GM19328 (cell line): ENCODE data around the gene CBFA2T3.
"Not testable (repeated sequence)": the region's sequence is repeated elsewhere in the genome, so short reads cannot be mapped to it uniquely, and the experiment has no call there.

ENCODE experiments used
- ATAC-seq: cut with Tn5 transposase; IDR thresholded peaks from one replicate; pipeline ENCODE4 v1.9.1; 2021; ENCODE audit warnings: mild to moderate bottlenecking, moderate library complexity; ENCODE audit not compliant: unreplicated experiment

The CBFA2T3 gene

GRCh38 chr16:89013111-89013510 lies 36.1 kb upstream of the CBFA2T3 start:
- no peak for ATAC-seq

GRCh38 chr16:89012622-89012995 lies 35.6 kb upstream of the CBFA2T3 start:
- no peak for ATAC-seq

DNA sequence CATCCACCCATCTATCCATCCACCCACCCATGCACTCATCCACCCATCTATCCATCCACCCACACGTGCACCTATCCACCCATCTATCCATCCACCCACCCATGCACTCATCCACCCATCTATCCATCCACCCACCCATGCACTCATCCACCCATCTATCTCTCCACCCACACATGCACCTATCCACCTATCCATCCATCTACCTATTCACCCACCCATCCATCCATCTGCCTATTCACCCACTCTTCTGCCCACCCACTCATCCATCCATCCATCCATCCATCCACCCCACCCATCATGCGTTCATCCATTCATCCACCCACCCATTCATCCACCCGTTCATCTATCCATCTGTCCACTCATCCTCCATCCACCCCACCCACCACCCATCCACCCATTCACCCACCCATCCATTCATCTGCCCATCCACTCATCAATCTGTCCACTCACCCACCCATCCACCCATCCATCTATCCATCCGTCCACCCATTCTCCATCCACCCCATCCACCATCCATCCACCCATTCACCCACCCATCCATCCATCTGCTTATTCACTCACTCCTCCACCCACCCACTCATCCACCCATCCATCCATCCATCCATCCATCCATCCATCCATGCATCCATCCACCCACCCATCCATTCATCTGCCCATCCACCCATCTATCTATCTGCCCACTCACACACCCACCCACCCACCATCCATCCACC lies 35.1 kb upstream of the CBFA2T3 start:
- no peak for ATAC-seq

- ATAC-seq = no peak
Observed at GRCh38 chr16:89010210-89010925, 33.4 kb upstream of the CBFA2T3 start.

GRCh38 chr16:89009343-89010209 lies 32.6 kb upstream of the CBFA2T3 start:
- no peak for ATAC-seq

DNA sequence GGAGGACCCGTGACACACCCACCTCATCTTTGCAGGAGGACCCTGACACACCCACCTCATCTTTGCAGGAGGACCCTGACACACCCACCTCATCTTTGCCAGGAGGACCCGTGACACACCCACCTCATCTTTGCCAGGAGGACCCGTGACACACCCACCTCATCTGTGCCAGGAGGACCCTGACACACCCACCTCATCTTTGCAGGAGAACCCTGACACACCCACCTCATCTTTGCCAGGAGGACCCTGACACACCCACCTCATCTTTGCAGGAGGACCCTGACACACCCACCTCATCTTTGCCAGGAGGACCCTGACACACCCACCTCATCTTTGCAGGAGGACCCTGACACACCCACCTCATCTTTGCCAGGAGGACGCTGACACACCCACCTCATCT lies 31.8 kb upstream of the CBFA2T3 start:
- ATAC-seq = not testable (repeated sequence)

GRCh38 chr16:89007371-89008249 lies 30.6 kb upstream of the CBFA2T3 start:
- no peak for ATAC-seq

GRCh38 chr16:89006036-89006752 lies 29.2 kb upstream of the CBFA2T3 start:
- ATAC-seq = no peak

GRCh38 chr16:89005201-89006035 lies 28.4 kb upstream of the CBFA2T3 start:
- no peak for ATAC-seq

- ATAC-seq = no peak
Observed at GRCh38 chr16:89004209-89004831, 27.3 kb upstream of the CBFA2T3 start.

GRCh38 chr16:89003831-89004208 lies 26.8 kb upstream of the CBFA2T3 start:
- no peak for ATAC-seq

DNA sequence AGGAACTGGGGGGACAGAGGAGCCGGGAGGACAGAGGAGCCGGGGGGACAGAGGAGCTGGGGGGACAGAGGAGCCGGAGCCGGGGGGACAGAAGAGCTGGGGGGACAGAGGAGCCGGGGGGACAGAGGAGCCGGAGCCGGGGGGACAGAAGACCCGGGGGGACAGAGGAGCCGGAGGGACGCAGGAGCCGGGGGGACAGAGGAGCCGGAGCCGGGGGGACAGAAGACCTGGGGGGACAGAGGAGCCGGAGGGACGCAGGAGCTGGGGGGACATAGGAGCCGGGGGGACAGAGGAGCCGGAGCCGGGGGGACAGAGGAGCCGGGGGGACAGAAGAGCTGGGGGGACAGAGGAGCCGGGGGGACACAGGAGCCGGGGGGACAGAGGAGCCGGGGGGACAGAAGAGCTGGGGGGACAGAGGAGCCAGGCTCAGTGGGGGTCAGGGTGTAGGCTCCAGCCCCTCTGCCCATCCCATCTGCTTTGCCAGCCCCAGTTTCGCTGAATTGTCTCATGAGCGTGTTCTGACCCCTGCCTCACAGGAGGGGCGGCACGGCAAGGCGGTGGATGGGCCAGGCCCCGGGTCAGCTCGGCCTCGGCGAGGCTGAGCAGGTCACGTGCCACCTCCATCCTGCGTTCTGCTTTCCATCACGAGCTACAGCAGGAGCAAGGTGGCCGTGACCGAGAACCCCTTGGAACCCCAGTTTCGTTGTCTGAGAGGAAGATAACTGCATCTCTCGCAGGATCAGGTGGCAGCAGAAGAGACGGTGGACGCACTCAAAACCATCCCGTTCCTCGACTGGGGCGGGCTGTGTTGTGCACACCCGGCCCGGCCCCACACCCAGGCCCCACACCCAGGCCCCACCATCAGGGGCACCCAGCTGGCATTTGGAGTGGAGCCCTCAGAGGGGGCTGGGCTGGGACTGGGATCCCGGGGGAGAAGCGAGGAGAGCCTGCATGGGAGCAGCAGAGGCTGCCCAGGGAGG lies 26.1 kb upstream of the CBFA2T3 start:
- ATAC-seq = no peak

DNA sequence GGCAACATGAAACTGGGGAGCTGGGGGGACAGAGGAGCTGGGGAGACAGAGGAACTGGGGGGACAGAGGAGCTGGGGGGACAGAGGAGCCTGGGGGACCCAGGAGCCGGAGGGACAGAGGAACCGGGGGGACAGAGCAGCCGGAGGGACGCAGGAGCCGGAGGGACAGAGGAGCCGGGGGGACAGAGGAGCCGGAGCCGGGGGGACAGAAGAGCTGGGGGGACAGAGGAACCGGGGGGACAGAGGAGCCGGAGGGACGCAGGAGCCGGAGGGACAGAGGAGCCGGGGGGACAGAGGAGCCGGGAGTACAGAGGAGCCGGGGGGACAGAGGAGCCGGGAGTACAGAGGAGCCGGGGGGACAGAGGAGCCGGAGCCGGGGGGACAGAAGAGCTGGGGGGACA lies 25.1 kb upstream of the CBFA2T3 start:
- ATAC-seq = not testable (repeated sequence)

DNA sequence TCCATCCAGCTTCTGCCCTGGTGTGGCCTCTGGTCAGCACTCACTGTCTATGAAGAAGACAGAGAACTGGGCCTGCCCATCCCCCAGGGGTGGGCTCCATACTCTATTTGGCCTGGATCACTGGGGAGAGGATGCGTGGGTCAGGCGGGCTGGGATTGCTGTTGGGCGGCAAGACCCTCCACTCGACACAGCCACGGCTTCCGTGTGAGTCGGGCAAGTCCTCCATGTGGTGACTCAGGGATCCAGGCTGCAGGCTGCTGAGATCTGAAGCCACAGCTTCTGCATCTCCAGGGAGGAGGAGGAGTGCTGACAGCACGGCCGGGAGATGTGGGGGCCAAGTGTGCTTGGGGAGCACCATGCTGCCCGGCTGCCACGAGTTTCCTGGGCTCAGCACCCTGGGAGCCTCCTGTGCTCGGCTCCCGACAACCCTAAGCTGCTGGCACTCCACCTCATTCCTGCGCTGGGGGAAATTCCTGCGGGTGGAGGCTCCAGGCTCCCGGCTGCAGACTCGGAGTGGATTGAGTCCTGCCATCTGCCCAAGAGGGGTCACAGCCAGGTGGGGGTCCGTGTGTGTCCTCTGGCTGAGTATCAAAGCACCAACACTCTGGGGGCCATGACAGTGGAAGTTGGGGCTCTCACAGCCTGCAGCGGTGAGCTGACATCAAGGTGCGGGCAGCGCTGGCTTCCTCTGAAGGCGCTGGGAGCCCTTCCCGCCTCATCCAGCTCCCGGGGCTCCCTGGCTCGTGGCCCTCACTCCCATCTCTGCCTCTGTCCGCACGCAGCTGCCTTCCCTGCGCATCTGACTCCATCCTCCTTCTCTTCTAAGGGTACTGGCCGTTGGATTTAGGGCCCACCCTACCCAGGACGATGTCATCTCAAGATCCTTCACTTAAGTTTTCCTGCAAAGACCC lies 24.4 kb upstream of the CBFA2T3 start:
- ATAC-seq = no peak

DNA sequence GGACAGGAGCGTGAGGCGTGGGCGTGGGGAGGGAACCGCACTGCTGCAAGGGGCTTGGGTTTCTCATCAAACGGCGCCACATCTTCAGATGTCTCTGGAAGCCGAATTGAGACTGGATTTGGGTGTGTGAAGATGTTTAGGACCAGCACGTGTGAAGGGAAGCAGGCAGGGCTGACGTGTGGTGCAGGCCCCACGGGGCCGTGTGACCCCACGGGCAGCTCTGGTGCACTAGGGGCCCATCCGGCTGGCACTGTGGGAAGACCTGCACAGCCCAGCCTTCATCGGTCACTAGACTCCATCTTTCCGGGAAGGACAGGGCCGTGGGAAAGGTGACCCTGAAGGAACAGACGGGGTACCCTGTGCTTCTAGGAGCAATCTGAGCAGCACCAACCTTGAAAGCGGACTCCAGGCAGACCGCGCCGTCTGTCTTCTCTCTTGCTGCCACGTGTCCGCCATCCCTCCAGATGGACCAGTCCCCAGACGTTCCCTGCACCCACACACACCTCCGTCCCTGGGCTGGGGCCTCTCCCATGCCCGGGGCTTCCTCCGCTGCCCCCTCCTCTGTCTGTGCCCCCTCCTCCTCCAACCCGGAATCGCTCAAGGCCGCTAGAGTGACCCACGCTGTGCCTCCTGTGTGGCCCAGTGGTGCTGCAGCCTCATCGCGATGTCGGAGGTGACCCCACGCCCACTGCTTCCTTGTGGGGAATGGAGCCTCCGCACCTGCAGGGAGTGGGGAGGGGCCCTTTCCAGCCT lies 23.4 kb upstream of the CBFA2T3 start:
- no peak for ATAC-seq
